NCI-H748 (cell line): ENCODE results near the gene RPL13A.
"Not testable (repeated sequence)": the region's sequence is repeated elsewhere in the genome, so short reads cannot be mapped to it uniquely, and the experiment has no call there.

Source experiments
- DNase-seq: peaks from one replicate; lab custom pipeline; 2025; ENCODE audit not compliant: unreplicated experiment; lab: John Stamatoyannopoulos, UW

Gene RPL13A

GRCh38 chr19:49455773-49456172, 31.6 kb upstream of the RPL13A start:
- DNase-seq = no peak

- no peak for DNase-seq
Observed at GRCh38 chr19:49456326-49456725, 31.1 kb upstream of the RPL13A start.

- DNase-seq = no peak
Observed at GRCh38 chr19:49458567-49458903, 28.9 kb upstream of the RPL13A start.

- DNase-seq = no peak
Observed at GRCh38 chr19:49459388-49459787, 28.0 kb upstream of the RPL13A start.

GRCh38 chr19:49461130-49461529, 26.3 kb upstream of the RPL13A start:
- DNase-seq = not testable (repeated sequence)

GRCh38 chr19:49461656-49462055, 25.8 kb upstream of the RPL13A start:
- no peak for DNase-seq

- no peak for DNase-seq
Observed at GRCh38 chr19:49462492-49462891, 24.9 kb upstream of the RPL13A start.

GRCh38 chr19:49463960-49464740, 23.3 kb upstream of the RPL13A start:
- no peak for DNase-seq

- DNase-seq = no peak
Observed at GRCh38 chr19:49465371-49465770, 22.0 kb upstream of the RPL13A start.

- no peak for DNase-seq
Observed at GRCh38 chr19:49468199-49468598, 19.2 kb upstream of the RPL13A start.

GRCh38 chr19:49468746-49469447, 18.5 kb upstream of the RPL13A start:
- peak; percentile 81 for DNase-seq

GRCh38 chr19:49469828-49470614, 17.4 kb upstream of the RPL13A start:
- no peak for DNase-seq

GRCh38 chr19:49470615-49470978, 16.8 kb upstream of the RPL13A start:
- DNase-seq = no peak

GRCh38 chr19:49472936-49473335, 14.5 kb upstream of the RPL13A start:
- no peak for DNase-seq

- not testable (repeated sequence) for DNase-seq
Observed at GRCh38 chr19:49473501-49473867, 13.9 kb upstream of the RPL13A start.

GRCh38 chr19:49473868-49474541, 13.4 kb upstream of the RPL13A start, which contains the start of gene FLT3LG:
FLT3LG (plus strand) TSS chr19:49474215; CDS start chr19:49474640, 425 bp downstream.
- DNase-seq = peak; percentile 77

GRCh38 chr19:49474542-49474924, 12.9 kb upstream of the RPL13A start:
- DNase-seq = no peak

- DNase-seq = no peak
Observed at GRCh38 chr19:49475191-49475917, 12.1 kb upstream of the RPL13A start.

- DNase-seq = peak; percentile 74
Observed at GRCh38 chr19:49475995-49476880, 11.2 kb upstream of the RPL13A start.
